Smooth muscle cell (in vitro differentiated cells): ENCODE measurements around the gene ATP2B1. TPM values are rescaled to one million over a fixed set of nuclear protein-coding genes. Genes with fewer than 3 reads are reported as not detected.

ENCODE experiments used
- DNase-seq: peaks from one replicate; lab custom pipeline; 2025; ENCODE audit not compliant: unreplicated experiment; lab: John Stamatoyannopoulos, UW
- H2AFZ ChIP-seq: fragments of 200-600 bp; sonication (generic); 2 replicates; pipeline ENCODE4 v1.6.0; 2016; ENCODE audit warnings: antibody characterized with exemption, low read depth, mild to moderate bottlenecking
- H3F3A ChIP-seq: fragments of 200-600 bp; sonication (generic); 2 replicates; pipeline ENCODE4 v1.6.0; 2017; ENCODE audit warnings: antibody characterized with exemption, low read depth
- H3K27ac ChIP-seq: fragments of 200-600 bp; sonication (generic); 2 replicates; pipeline ENCODE4 v1.5.1; 2016; ENCODE audit warnings: low read depth, mild to moderate bottlenecking
- H3K27me3 ChIP-seq: fragments of 200-600 bp; sonication (generic); 2 replicates; pipeline ENCODE4 v1.6.1; 2016; ENCODE audit warnings: low read depth, mild to moderate bottlenecking
- H3K36me3 ChIP-seq: fragments of 200-600 bp; sonication (generic); 2 replicates; pipeline ENCODE4 v1.5.1; 2016; ENCODE audit warnings: low read depth
- H3K4me1 ChIP-seq: fragments of 200-600 bp; sonication (generic); 2 replicates; pipeline ENCODE4 v1.5.1; 2016; ENCODE audit warnings: low read depth
- H3K4me2 ChIP-seq: fragments of 200-600 bp; sonication (generic); 2 replicates; pipeline ENCODE4 v1.6.0; 2016; ENCODE audit warnings: mild to moderate bottlenecking
- H3K4me3 ChIP-seq: fragments of 200-600 bp; sonication (generic); 2 replicates; pipeline ENCODE4 v1.5.1; 2016; ENCODE audit warnings: mild to moderate bottlenecking
- H3K79me2 ChIP-seq: fragments of 200-600 bp; sonication (generic); 2 replicates; pipeline ENCODE4 v1.6.0; 2016; ENCODE audit warnings: low read depth, mild to moderate bottlenecking
- H3K9ac ChIP-seq: fragments of 200-600 bp; sonication (generic); 2 replicates; pipeline ENCODE4 v1.6.0; 2016; ENCODE audit warnings: low read depth
- H3K9me3 ChIP-seq: fragments of 200-600 bp; sonication (generic); replicated peaks from 2 replicates; pipeline ENCODE4 v1.5.1; 2016; ENCODE audit warnings: low read depth
- H4K20me1 ChIP-seq: fragments of 200-600 bp; sonication (generic); 2 replicates; pipeline ENCODE4 v1.6.0; 2016; ENCODE audit warnings: low read depth
- WGBS: methylation state at CpG from one replicate; pipeline ENCODE4 v1.1.7; 2016; ENCODE audit warnings: low lambda C conversion rate; 5-methylcytosine and 5-hydroxymethylcytosine counted together
- polyA plus RNA-seq: library from polyadenylated mRNA; unstranded; fragments of >200 nt; fragmentation: Nextera tagmentation; extraction: Ambion mirVana; gene quantifications from 2 replicates; pipeline ENCODE4 v1.2.1, GENCODE V29; 2016
- total RNA-seq: library from RNA; depleted of rRNA; stranded (reverse); fragments of >200 nt; gene quantifications from 2 replicates; pipeline ENCODE4 v1.2.3, GENCODE V29; 2014
- TF ChIP-seq, protein P1 (sequence below): fragments of 200-600 bp; sonication (generic); IDR thresholded peaks from 2 replicates; pipeline ENCODE4 v1.5.1; 2017; ENCODE audit warnings: borderline replicate concordance, mild to moderate bottlenecking, antibody characterized with exemption; ENCODE audit not compliant: insufficient read depth, poor library complexity, severe bottlenecking

The ATP2B1 gene
- total and polyA plus RNA-seq, 2 experiments from 2014 or later: 42.8 to 70.1 TPM

DNA sequence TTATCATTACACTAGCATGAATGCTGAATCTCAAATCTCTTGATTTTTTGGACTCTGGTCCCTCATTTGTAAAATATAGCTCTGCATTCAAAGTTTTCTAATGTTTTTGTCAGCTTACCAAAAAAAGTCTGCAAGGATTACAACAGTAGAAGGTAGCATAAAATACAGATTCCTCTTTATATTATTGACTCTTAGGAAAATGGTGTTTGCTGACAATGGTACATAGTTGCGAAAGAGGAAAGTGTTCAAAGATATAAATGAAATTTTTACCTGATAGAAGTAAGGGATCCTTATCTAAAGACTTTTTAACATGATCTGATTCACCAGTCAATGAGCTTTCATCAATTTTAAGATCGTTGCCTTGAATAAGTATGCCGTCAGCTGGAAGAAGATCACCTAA is 74.1 kb downstream of the ATP2B1 start:
- Histone ChIP-seq H3K9ac (no peak overlapping the region), H3K4me3 (no peak overlapping the region), H3K36me3 (peaks cover 15% of the 10 kb centered on the region), H3K9me3 (no peaks in the 10 kb centered on the region), H2AFZ (no peak overlapping the region), H3K27me3 (no peaks in the 10 kb centered on the region), H3K4me2 (no peak overlapping the region), H4K20me1 (peaks cover 10% of the 10 kb centered on the region), H3F3A (peaks cover 7% of the 10 kb centered on the region), H3K27ac (no peak overlapping the region), H3K79me2 (peaks cover 33% of the 10 kb centered on the region), H3K4me1 (peaks cover 10% of the 10 kb centered on the region)
- DNase-seq: no peak
- TF ChIP-seq, protein P1, sequence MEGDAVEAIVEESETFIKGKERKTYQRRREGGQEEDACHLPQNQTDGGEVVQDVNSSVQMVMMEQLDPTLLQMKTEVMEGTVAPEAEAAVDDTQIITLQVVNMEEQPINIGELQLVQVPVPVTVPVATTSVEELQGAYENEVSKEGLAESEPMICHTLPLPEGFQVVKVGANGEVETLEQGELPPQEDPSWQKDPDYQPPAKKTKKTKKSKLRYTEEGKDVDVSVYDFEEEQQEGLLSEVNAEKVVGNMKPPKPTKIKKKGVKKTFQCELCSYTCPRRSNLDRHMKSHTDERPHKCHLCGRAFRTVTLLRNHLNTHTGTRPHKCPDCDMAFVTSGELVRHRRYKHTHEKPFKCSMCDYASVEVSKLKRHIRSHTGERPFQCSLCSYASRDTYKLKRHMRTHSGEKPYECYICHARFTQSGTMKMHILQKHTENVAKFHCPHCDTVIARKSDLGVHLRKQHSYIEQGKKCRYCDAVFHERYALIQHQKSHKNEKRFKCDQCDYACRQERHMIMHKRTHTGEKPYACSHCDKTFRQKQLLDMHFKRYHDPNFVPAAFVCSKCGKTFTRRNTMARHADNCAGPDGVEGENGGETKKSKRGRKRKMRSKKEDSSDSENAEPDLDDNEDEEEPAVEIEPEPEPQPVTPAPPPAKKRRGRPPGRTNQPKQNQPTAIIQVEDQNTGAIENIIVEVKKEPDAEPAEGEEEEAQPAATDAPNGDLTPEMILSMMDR: no peak
- 95% methylated on average over 3 of the region's 3 CpGs for WGBS

DNA sequence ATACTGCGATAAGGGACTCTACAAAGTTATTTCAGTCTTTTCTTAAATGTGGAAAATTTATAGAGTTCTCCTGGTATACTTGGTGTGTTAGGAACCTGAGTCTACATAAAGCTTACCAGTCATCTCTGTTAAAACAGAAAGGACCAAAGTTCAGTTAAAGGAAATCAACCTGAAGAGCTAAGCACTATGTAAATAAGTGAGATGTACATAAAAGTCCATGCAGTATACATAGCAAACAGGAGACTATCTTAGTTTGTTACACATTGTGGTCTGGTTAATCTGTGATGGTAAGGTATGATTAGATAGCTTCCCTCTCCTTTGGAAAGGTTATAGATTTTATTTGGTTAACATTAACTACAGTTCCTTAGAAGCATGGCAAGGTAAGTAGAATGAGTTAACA is 75.9 kb downstream of the ATP2B1 start:
- no peaks in the 10 kb centered on the region for H3K9me3 ChIP-seq
- H3K9ac ChIP-seq: no peak overlapping the region
- peaks cover 7% of the 10 kb centered on the region for H3F3A ChIP-seq
- H3K79me2 ChIP-seq: peaks cover 20% of the 10 kb centered on the region
- no peak overlapping the region for H3K4me3 ChIP-seq
- WGBS: 100% methylated on average over 1 of the region's 1 CpG
- no peaks in the 10 kb centered on the region for H3K27me3 ChIP-seq
- H3K27ac ChIP-seq: no peak overlapping the region
- no peak for DNase-seq
- peaks cover 10% of the 10 kb centered on the region for H4K20me1 ChIP-seq
- H3K4me1 ChIP-seq: peaks cover 10% of the 10 kb centered on the region
- no peak overlapping the region for H3K4me2 ChIP-seq
- TF ChIP-seq, protein P1: no peak
- H3K36me3 ChIP-seq: peaks cover 17% of the 10 kb centered on the region
- H2AFZ ChIP-seq: no peak overlapping the region

DNA sequence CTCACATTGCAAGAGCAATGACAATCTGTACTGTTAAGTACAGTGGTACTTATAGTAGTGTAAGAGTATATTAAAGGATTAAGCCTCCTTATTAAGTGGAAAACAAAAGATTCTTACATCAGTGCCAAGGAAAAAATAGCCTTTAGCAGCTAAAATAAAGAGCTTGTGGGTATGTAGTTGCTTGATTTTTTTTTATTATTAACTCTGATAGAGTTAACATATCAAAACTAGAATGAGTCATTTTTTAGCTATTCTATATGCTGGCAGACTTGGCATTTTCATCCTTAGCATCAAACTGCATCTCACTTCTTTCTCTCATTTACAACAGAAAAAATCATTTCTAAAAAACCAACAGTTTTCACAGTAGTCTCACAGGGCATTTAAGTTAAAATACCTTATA is 86.5 kb downstream of the ATP2B1 start:
- Histone ChIP-seq H3K79me2 (peaks cover 14% of the 10 kb centered on the region), H3K9me3 (no peaks in the 10 kb centered on the region), H3K4me3 (no peak overlapping the region), H3K4me2 (peak overlapping the region; percentile 2), H2AFZ (no peak overlapping the region), H3K4me1 (no peaks in the 10 kb centered on the region), H3K36me3 (peaks cover 15% of the 10 kb centered on the region), H3K9ac (no peak overlapping the region), H4K20me1 (peaks cover 7% of the 10 kb centered on the region), H3K27ac (no peak overlapping the region), H3K27me3 (no peaks in the 10 kb centered on the region), H3F3A (no peaks in the 10 kb centered on the region)
- TF ChIP-seq, protein P1: no peak
- no peak for DNase-seq

DNA sequence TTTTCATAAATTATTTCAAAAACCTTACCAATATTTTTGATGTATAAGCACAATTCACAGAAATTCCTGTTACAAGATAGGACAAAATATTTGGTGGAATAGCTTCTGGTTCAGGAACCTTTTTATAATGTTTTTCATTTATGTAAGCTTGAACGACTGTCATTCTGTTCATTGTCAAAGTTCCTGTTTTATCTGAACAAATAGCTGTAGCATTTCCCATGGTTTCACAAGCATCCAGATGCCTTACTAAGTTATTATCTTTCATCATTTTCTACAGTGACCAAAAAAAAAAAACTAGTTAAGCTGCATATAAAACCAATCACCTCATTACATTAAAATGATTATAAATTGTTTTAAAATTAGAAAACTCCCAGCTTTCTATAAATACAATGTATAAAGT is 87.1 kb downstream of the ATP2B1 start:
- H3K27me3 ChIP-seq: no peaks in the 10 kb centered on the region
- TF ChIP-seq, protein P1: no peak
- 60% methylated on average over 1 of the region's 1 CpG for WGBS
- H3K4me2 ChIP-seq: peak overlapping the region; percentile 2
- H2AFZ ChIP-seq: no peak overlapping the region
- no peaks in the 10 kb centered on the region for H3K4me1 ChIP-seq
- peaks cover 18% of the 10 kb centered on the region for H3K36me3 ChIP-seq
- peaks cover 7% of the 10 kb centered on the region for H4K20me1 ChIP-seq
- H3K27ac ChIP-seq: no peak overlapping the region
- no peak for DNase-seq
- no peak overlapping the region for H3K9ac ChIP-seq
- H3K4me3 ChIP-seq: no peak overlapping the region
- H3K9me3 ChIP-seq: no peaks in the 10 kb centered on the region
- H3F3A ChIP-seq: no peaks in the 10 kb centered on the region
- peaks cover 14% of the 10 kb centered on the region for H3K79me2 ChIP-seq
